ENCODE results near the gene SOX9.

DNA sequence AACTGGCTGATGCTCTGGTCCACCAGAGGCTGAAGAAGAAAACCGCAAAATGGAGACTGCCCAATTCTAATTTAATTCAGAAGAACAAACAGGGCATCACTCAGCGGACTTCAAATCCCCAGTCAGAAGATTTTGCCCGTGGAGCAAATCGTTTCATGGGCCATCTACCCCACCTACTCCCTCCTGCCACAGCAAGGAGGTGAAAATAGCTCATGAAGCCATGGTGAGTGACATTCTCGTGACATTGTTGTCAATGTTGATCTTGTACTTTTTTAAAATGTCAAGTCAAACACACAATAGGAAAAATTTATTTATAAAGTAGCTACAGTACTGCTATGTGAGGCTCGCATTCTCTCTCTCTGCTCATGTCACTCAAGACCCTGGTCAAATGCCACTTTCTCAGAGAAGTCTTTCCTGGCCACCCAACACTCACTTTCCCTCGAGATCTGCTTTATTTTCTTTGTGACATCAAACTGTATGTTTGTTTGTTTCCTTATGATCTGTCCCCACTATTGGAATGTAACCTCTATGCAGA, 31.3 kb upstream of the SOX9 start:
- TF ChIP-seq SIN3A (IDR thresholded peaks at IDR 0.05; ENCODE audit: borderline replicate concordance, insufficient read depth, low read length) (no peak), POLR2AphosphoS5 (IDR thresholded peaks at IDR 0.05; ENCODE audit: low read depth, low read length) (no peak), TAF1 (IDR thresholded peaks at IDR 0.05; ENCODE audit: borderline replicate concordance, insufficient read depth, low read length) (no peak)
- TF ChIP-seq, protein P1, sequence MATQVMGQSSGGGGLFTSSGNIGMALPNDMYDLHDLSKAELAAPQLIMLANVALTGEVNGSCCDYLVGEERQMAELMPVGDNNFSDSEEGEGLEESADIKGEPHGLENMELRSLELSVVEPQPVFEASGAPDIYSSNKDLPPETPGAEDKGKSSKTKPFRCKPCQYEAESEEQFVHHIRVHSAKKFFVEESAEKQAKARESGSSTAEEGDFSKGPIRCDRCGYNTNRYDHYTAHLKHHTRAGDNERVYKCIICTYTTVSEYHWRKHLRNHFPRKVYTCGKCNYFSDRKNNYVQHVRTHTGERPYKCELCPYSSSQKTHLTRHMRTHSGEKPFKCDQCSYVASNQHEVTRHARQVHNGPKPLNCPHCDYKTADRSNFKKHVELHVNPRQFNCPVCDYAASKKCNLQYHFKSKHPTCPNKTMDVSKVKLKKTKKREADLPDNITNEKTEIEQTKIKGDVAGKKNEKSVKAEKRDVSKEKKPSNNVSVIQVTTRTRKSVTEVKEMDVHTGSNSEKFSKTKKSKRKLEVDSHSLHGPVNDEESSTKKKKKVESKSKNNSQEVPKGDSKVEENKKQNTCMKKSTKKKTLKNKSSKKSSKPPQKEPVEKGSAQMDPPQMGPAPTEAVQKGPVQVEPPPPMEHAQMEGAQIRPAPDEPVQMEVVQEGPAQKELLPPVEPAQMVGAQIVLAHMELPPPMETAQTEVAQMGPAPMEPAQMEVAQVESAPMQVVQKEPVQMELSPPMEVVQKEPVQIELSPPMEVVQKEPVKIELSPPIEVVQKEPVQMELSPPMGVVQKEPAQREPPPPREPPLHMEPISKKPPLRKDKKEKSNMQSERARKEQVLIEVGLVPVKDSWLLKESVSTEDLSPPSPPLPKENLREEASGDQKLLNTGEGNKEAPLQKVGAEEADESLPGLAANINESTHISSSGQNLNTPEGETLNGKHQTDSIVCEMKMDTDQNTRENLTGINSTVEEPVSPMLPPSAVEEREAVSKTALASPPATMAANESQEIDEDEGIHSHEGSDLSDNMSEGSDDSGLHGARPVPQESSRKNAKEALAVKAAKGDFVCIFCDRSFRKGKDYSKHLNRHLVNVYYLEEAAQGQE (IDR thresholded peaks at IDR 0.05; ENCODE audit: insufficient read depth in 1 of 2, low read depth in 2 of 2, low read length in 2 of 2) = no peak
